IPS-11a (cell line): ENCODE results near the gene SRF.

Experiments
- H3K4me3 ChIP-seq: one replicate; pipeline ENCODE4 v1.5.1; 2013; ENCODE audit warnings: low read depth, low read length, control low read depth

Gene SRF

DNA sequence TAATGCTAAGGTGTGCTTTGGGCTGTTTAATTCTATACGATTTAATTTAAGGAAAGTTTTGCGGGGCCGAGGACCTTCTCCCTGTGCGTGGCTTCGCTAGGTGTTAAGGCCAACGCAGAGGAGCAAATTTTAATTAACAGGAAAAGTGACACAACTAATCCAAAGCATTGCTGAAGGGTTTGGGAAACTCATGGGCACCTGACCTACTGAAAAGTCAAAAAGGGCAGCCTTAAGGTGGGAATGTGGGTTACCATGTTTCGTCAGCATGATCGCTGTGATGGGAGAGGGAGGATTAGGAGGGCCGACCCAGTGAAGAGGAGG, 10.5 kb downstream of the SRF start:
- peak overlapping the region; percentile 77 for H3K4me3 ChIP-seq

DNA sequence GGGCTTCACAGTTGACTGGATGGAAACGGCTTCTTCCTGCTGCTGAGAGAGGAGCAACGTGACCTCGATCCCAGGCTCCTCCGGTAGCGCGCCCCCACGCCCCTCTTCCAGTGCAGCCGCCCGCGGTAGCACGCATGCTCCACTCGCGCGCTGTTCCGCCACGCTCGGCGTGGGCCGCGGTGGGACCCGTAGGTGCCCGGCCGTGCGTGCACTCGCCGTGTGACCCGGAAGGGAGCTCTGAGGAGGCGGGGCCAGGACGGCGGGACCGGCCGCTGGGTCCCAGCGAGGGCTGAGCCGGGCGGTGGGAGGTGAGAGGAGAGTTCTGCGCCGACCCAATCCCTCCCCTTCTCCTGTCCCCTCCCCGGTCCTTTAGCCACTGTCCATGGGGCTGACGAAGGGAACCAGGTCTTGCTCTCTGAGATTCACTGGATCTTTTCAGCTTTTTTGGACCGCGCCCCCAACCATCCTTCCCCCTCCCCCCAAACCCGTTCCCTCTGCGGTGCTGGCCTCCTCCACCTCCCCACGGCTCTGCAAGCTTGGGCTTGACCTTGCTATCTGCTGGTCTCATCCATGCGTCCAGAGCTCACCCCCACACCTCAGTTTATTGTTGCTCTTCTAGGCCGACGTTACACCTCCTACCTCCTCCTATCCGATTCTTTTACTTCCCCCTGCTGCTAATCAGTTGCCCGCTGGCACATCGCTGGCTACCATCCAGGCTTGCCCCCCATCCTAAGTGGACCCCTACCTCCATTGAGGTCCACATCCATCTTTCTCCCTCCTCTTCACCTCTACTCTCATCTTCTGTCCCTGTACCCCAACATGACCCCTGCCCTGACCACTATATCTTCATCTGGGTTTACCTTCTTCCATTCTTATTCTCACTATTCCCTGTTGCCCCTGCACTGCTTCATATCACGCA, 11.1 kb downstream of the SRF start, which contains the start of gene CUL9:
CUL9 (plus strand) TSS at position 255 of the 919 bp plus-strand sequence. CDS start 2,115 bp downstream, outside the sequence.
- peak within 1 kb of the TSS; percentile 77 for H3K4me3 ChIP-seq

DNA sequence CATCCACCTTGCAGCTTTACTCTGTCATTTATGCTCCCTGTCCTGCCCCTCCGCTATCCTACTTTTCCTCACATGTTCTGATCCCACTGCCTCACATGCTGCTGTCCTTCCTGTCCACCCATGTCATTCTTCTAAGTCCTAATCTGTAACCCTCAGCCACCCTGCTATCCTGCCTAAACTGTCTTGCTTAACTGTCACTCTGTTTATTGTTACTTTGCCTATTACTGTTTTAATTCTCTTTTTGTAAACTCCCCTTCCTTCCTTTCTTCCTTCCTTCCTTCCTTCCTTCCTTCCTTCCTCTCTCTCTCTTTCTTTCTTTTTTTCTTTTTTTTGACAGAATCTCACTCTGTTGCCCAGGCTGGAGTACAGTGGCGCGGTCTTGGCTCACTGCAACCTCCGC, 12.4 kb downstream of the SRF start:
- no peak overlapping the region for H3K4me3 ChIP-seq

DNA sequence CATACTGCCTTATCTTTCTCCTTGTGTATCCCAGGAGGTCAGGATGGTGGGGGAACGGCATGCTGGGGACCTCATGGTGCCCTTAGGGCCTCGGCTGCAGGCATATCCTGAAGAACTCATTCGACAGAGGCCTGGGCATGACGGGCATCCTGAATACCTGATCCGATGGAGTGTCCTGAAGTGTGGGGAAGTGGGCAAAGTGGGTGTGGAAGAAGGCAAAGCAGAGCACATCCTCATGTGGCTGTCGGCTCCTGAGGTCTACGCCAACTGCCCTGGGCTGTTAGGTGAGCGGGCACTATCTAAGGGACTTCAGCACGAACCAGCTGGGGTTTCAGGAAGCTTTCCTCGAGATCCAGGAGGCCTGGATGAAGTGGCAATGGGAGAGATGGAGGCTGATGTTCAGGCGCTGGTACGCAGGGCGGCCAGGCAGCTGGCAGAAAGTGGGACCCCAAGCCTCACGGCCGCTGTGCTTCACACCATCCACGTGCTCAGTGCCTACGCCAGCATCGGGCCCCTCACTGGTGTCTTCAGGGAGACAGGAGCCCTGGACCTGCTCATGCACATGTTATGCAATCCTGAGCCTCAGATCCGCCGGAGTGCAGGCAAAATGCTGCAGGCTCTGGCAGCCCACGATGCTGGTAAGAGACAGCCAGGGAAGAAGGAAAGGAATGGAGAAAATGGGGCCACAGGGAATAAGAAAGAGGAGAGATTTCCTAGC, 13.4 kb downstream of the SRF start:
- no peak overlapping the region for H3K4me3 ChIP-seq

DNA sequence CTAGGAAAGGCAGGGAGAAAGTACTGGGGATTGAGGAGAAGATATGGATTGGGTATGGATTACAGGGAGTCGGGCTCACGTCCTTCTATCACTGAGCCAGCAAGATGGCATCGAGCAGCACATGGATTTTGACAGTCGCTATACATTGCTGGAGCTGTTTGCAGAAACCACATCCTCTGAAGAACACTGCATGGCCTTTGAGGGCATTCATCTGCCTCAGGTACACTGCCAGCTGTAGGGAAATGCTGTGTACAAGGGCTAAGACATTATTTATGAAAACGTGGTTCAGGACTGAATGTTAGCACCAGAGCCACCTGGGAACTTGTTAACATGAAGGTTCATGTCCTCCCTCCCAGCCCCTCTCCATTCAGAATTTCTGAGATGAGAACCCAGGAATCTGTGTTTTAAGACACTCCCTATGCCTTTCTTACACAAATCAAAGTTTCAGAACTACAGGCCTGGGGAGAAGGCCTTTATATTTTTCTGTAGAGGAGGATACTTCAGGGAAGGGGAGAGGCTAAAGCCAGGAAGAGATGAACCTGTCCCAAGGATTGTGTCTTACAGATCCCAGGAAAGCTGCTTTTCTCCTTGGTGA, 14.4 kb downstream of the SRF start:
- H3K4me3 ChIP-seq, result no peak overlapping the region

DNA sequence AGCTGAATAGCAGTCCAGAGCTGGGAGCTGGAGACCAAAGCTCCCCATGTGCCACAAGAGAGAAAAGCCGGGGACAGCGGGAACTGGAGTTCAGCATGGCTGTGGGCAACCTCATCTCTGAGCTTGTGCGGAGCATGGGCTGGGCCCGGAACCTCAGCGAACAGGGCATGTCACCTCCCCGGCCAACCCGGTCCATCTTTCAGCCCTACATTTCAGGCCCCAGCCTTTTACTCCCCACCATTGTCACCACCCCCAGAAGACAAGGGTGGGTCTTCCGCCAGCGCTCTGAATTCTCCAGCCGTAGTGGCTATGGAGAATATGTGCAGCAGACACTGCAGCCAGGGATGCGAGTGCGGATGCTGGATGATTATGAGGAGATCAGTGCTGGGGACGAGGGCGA, 14.9 kb downstream of the SRF start:
- no peak overlapping the region for H3K4me3 ChIP-seq

DNA sequence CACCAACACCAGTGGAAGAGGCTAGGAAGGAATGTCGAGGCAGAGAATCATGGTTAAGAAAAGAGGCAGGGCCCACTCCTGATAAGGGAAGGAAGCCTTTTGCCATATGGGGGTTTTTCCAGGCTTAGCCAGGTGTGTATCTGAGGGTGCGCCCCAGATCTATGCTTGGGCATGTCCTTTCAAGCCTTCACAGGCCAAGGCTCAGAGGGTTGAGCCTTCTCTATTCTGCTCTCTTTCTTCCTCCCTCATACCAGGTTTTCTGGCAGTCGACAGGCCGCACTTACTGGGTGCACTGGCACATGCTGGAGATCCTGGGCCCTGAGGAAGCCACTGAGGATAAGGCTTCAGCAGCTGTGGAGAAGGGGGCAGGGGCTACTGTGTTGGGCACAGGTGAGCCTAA, 15.6 kb downstream of the SRF start:
- no peak overlapping the region for H3K4me3 ChIP-seq

DNA sequence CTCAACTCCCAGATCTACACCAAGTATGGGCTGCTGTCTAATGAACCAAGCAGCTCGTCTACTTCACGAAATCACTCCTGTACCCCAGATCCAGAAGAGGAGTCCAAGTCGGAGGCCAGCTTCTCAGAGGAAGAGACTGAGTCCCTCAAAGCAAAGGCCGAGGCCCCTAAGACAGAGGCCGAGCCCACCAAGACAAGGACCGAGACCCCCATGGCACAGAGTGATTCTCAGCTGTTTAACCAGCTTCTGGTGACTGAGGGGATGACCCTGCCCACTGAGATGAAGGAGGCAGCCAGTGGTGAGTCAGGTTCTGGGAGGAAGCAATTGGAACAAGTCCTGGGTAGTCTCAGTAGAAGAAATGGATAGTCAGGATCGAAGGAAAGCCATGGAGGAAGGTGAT, 16.8 kb downstream of the SRF start:
- no peak overlapping the region for H3K4me3 ChIP-seq

DNA sequence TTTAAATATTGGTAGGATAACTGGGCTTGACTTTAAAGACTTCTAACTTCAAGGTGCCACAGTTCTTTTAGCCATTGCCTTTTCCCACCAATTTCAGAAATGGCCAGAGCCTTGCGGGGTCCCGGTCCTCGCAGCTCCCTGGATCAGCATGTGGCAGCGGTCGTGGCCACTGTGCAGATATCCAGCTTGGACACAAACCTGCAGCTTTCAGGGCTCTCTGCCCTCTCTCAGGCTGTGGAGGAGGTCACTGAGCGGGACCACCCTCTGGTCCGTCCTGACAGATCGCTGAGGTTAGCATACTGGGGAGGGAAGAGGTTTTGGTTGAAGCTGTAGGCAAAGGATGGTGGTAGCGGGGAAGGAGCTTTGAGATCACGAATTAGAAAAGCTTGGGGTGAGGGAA, 17.4 kb downstream of the SRF start:
- no peak overlapping the region for H3K4me3 ChIP-seq

DNA sequence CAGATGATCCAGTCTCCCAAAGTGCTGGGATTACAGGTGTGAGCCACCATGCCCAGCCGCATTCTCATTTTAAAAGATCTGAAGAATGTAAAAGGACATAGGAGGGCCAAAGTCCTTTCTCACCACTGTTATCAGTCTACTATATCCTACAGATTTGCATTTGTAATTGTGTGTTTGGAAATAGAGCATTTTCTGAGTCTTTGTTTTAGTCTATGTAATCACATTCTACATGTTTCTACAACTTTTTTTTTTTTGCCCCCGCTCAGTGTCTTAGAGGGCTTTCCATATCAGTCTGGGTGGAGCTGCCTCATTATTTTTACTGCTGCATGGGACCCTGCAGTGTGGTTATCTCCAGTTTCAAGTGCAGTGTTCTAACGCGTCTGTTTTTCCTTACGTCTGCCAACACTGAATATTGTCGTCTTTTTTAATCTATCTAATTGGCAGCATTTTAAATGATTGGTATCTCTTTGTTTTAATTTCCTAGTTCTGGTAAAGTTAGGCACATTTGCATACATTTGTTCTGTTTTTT, 18.8 kb downstream of the SRF start:
- no peak overlapping the region for H3K4me3 ChIP-seq

DNA sequence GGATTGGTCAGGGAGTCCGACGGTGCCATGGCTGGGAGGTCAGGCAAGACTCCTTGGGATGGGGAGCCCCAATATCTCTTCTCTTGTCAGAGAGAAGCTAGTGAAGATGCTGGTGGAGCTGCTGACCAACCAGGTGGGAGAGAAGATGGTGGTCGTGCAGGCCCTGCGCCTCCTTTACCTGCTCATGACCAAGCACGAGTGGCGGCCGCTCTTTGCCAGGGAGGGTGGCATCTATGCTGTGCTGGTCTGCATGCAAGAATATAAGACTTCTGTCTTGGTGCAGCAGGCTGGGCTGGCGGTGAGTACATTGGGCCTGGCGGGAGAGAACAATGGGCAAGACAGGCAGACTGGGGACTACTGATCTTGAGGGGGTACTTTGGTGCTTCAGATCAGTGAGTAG, 21.8 kb downstream of the SRF start:
- no peak overlapping the region for H3K4me3 ChIP-seq

DNA sequence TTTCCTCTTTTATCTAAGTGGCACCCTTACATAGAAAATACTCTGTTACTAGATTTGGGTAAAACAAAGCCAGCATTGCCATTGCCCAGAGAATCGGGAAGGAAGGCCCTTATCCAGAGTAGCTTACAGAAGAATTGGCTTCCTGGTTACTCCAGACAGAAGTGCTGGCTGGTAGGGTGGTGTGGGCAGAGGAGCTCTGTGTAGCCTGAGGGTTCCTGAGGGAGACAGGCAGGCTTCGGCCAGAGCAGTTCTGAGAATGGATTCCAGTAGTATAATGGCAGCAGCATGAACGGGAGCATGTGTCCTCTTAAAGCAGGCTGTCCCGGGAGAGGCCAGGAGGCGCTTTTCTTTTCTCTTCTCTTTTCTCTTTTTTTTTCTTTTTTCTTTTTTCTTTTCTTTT, 22.9 kb downstream of the SRF start:
- H3K4me3 ChIP-seq, result no peak overlapping the region

DNA sequence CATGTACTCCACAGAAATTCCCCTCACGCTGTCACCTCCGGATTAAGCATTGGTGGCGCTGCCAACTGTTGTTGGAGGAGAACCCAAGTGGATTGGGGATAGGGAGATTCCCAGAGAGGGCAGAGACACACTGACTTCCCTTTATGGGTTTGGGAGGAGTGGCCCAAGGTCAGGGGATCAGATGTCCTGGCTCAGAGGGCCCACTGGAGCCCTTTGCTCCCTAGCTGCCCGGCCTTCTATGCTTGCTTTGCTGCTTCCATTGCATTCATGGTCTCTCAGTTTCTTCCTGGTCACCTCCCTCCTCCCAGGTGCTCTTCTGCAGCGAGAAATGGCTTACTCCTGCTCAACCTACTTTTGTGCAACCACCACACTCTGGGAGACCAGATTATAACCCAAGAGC, 25.3 kb downstream of the SRF start:
- H3K4me3 ChIP-seq, result no peak overlapping the region

DNA sequence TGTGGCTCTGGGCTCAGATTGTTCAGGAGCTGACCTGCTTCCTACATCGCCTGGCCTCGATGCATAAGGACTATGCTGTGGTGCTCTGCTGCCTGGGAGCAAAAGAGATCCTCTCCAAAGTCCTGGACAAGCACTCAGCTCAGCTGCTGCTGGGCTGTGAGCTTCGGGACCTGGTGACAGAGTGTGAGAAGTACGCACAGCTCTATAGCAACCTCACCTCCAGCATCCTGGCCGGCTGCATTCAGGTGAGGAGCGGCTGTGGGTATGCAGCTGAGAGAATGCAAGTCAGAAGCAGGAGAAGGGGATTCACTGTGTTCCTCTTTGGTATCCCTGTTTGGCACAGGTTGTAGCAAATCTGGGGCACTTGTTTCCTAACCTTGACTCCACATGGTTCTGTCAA, 28.8 kb downstream of the SRF start:
- no peak overlapping the region for H3K4me3 ChIP-seq

DNA sequence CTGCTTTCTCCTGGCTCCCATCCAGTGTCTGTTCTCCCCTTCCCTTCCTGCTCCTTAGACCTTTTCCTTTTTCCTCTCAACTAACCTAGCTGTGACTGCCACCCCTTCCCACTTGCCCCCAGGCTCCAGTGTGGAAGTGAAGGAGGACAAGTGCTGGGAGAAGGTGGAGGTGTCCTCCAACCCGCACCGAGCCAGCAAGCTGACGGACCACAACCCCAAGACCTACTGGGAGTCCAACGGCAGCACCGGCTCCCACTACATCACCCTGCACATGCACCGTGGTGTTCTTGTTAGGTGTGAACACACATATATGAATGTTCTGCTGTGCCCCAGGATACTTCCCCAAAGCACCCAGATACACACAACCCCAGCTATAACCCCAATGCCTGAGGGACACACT, 29.5 kb downstream of the SRF start:
- H3K4me3 ChIP-seq, result no peak overlapping the region

DNA sequence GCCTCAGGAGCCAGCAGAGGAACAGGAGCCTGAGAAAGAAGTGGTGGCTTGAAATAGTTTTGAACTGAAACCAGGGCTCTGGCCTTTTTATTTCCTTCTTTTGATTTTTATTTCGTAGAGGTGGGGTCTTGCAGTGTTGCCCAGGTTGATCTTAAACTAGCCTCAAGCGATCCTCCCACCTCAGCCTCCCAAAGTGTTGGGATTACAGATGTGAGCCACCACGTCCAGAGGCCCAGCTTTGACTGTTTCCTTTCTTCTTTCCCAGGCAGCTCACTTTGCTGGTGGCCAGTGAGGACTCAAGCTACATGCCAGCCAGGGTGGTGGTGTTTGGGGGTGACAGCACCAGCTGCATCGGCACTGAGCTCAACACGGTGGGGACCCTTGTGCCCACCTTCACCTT, 31.4 kb downstream of the SRF start:
- no peak overlapping the region for H3K4me3 ChIP-seq

DNA sequence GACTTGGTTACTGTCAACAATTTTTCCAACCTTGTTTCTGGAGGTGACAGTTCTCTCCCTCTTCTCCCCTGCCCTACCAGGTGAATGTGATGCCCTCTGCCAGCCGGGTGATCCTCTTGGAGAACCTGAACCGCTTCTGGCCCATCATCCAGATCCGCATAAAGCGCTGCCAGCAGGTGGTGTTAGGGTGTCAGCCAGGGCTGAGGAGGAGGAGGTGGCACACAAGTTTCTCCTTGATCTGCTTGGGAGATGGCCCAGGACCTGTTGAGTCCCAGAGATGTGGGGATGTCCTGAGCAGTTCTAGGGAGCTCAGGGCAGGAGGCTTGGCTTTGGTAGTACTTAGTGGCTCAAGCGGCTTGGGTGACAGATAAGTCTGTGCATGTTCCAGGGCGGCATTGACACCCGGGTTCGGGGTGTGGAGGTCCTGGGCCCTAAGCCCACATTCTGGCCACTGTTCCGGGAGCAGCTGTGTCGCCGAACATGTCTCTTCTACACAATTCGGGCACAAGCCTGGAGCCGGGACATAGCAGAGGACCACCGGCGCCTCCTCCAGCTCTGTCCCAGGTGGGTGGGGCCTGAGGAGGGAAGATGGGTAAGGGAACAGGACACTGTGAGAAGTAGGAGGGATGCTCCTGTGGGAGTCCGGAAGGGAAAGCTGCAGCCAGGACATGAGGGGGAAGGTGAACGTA, 32.1 kb downstream of the SRF start:
- no peak overlapping the region for H3K4me3 ChIP-seq

DNA sequence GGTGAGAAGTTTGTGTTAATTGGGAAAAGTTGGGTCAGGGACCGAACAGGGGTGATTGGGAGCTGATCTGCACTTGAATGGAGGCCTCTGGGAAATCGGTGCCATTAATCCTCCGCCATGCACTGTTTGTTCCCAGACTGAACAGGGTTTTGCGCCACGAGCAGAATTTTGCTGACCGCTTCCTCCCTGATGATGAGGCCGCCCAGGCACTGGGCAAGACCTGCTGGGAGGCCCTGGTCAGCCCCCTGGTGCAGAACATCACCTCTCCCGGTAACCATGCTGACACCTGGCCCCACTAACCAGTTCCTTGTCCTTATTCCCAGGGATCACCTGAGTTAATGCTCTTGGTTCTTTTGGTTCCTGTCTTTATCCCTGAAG, 32.6 kb downstream of the SRF start:
- H3K4me3 ChIP-seq, result no peak overlapping the region

DNA sequence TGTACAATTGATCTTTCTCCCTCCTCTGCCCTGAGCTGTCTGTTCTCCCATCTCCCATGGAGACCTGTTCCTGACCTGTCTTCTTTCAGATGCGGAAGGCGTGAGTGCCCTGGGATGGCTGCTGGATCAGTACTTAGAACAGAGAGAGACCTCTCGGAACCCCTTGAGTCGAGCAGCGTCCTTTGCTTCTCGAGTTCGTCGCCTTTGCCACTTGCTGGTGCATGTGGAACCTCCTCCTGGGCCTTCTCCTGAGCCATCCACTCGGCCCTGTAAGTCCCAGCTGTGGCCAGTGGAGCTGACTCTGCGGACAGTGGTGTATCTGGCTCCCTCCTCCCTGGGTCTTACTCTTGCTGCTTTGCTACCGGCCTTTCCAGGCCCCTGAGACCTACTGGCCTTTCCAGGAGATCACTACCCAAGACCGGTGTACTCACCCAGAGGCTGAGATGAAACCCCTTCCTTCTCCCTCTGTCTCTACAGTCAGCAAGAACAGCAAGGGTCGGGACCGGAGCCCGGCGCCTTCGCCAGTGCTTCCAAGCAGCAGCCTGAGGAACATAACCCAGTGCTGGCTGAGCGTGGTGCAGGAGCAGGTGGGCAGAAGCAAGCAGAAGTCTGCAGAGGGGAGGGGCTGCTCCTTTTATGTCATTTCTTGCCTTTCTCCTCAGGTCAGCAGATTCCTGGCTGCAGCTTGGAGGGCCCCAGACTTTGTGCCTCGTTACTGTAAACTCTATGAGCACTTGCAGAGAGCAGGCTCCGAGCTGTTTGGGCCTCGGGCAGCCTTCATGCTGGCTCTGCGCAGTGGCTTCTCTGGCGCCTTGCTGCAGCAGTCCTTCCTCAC, 33.4 kb downstream of the SRF start:
- H3K4me3 ChIP-seq, result no peak overlapping the region

DNA sequence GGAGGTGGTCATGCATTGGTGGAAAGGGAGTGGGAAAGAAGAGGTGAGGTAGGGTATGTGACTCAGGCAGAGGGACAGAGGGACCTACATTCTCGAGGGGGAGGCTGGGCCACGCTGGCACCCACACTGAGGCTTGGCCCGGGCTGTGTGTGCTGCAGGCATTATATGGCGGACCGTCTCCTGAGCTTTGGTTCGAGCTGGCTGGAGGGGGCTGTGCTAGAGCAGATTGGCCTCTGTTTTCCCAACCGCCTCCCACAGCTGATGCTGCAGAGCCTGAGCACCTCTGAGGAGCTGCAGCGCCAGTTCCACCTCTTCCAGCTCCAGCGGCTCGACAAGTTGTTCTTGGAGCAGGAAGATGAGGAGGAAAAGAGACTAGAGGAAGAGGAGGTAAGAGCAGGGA, 34.8 kb downstream of the SRF start:
- no peak overlapping the region for H3K4me3 ChIP-seq
